MG63 (cell line): ENCODE data around the gene CHP2. TPM values are rescaled to one million over a fixed set of nuclear protein-coding genes. Genes with fewer than 3 reads are reported as not detected.
"Not testable (repeated sequence)": the region's sequence is repeated elsewhere in the genome, so short reads cannot be mapped to it uniquely, and the experiment has no call there.

Source experiments
- DNase-seq: peaks from one replicate; pipeline ENCODE4 v3.0.0-alpha.2; 2020
- H3K27me3 ChIP-seq: fragments of 250-450 bp; sonication (Bioruptor Pico); 2 replicates; pipeline ENCODE4 v1.5.1; 2020; ENCODE audit warnings: mild to moderate bottlenecking, moderate library complexity
- H3K36me3 ChIP-seq: fragments of 250-450 bp; sonication (Bioruptor Pico); 2 replicates; pipeline ENCODE4 v1.5.1; 2020; ENCODE audit warnings: mild to moderate bottlenecking, moderate library complexity
- H3K4me3 ChIP-seq: fragments of 250-450 bp; sonication (Bioruptor Pico); 2 replicates; pipeline ENCODE4 v1.5.1; 2020; ENCODE audit warnings: mild to moderate bottlenecking, moderate library complexity
- H3K9me3 ChIP-seq: fragments of 250-450 bp; sonication (Bioruptor Pico); 2 replicates; pipeline ENCODE4 v1.5.1; 2020; ENCODE audit warnings: mild to moderate bottlenecking, moderate library complexity
- total RNA-seq: library from RNA; depleted of rRNA; stranded (reverse); fragments of >200 nt; shearing (Covaris generic); gene quantifications from 2 replicates; pipeline ENCODE4 v1.2.3, GENCODE V29; 2014; ENCODE audit warnings: low replicate concordance; rRNA removed

CHP2 gene
- total RNA-seq: not detected in 2 replicates

- DNase-seq: no peak
- no peaks in the 10 kb centered on the region for H3K9me3 ChIP-seq
- H3K27me3 ChIP-seq: peaks cover 20% of the 10 kb centered on the region
- no peaks in the 10 kb centered on the region for H3K36me3 ChIP-seq
- H3K4me3 ChIP-seq: no peak within 1 kb of the TSS
Observed at GRCh38 chr16:23754594-23755483, at the start of gene CHP2. Gene CHP2 (plus strand): TSS chr16:23755026. CDS start chr16:23755050, 24 bp downstream.

- DNase-seq: no peak
- Histone ChIP-seq H3K9me3 (no peaks in the 10 kb centered on the region), H3K36me3 (no peaks in the 10 kb centered on the region), H3K27me3 (no peaks in the 10 kb centered on the region; the same call in 1 of the 2 replicates), H3K4me3 (no peak overlapping the region)
Observed at GRCh38 chr16:23705517-23705902, 49.3 kb upstream of the CHP2 start.

GRCh38 chr16:23706439-23706838, 48.4 kb upstream of the CHP2 start:
- Histone ChIP-seq H3K4me3 (no peak overlapping the region), H3K27me3 (no peaks in the 10 kb centered on the region; the same call in 1 of the 2 replicates), H3K36me3 (no peaks in the 10 kb centered on the region), H3K9me3 (no peaks in the 10 kb centered on the region)
- no peak for DNase-seq

GRCh38 chr16:23709536-23709935, 45.3 kb upstream of the CHP2 start:
- no peak for DNase-seq
- H3K27me3 ChIP-seq: no peaks in the 10 kb centered on the region; the same call in 1 of the 2 replicates
- H3K36me3 ChIP-seq: no peaks in the 10 kb centered on the region
- no peaks in the 10 kb centered on the region for H3K9me3 ChIP-seq
- no peak overlapping the region for H3K4me3 ChIP-seq

- no peak for DNase-seq
- Histone ChIP-seq H3K27me3 (no peaks in the 10 kb centered on the region; the same call in 1 of the 2 replicates), H3K9me3 (no peaks in the 10 kb centered on the region), H3K4me3 (no peak overlapping the region), H3K36me3 (no peaks in the 10 kb centered on the region)
Observed at GRCh38 chr16:23710008-23710407, 44.8 kb upstream of the CHP2 start.

- no peak for DNase-seq
- Histone ChIP-seq H3K36me3 (no peaks in the 10 kb centered on the region), H3K9me3 (no peaks in the 10 kb centered on the region), H3K27me3 (no peaks in the 10 kb centered on the region; the same call in 1 of the 2 replicates), H3K4me3 (no peak overlapping the region)
Observed at GRCh38 chr16:23710504-23710903, 44.3 kb upstream of the CHP2 start.

- no peaks in the 10 kb centered on the region for H3K9me3 ChIP-seq
- H3K27me3 ChIP-seq: peaks cover 1% of the 10 kb centered on the region; the same call in 1 of the 2 replicates
- no peak overlapping the region for H3K4me3 ChIP-seq
- DNase-seq: no peak
- H3K36me3 ChIP-seq: no peaks in the 10 kb centered on the region
Observed at GRCh38 chr16:23711785-23712184, 43.0 kb upstream of the CHP2 start.

GRCh38 chr16:23712976-23713375, 41.9 kb upstream of the CHP2 start, which contains the start of gene ERN2:
Gene ERN2 (minus strand): TSS chr16:23713222. CDS start chr16:23713187, 35 bp downstream.
- Histone ChIP-seq H3K9me3 (no peaks in the 10 kb centered on the region), H3K36me3 (no peaks in the 10 kb centered on the region), H3K27me3 (peaks cover 6% of the 10 kb centered on the region; the same call in 1 of the 2 replicates), H3K4me3 (no peak within 1 kb of the TSS)
- DNase-seq: no peak

- Histone ChIP-seq H3K36me3 (no peaks in the 10 kb centered on the region), H3K27me3 (peaks cover 18% of the 10 kb centered on the region; the same call in 1 of the 2 replicates), H3K9me3 (no peaks in the 10 kb centered on the region), H3K4me3 (no peak overlapping the region)
- no peak for DNase-seq
Observed at GRCh38 chr16:23716484-23716883, 38.3 kb upstream of the CHP2 start.

- H3K27me3 ChIP-seq: peaks cover 13% of the 10 kb centered on the region; the same call in 1 of the 2 replicates
- DNase-seq, H3K36me3 ChIP-seq, H3K9me3 ChIP-seq, H3K4me3 ChIP-seq: not testable (repeated sequence)
Observed at GRCh38 chr16:23722613-23723240, 32.1 kb upstream of the CHP2 start.

- no peaks in the 10 kb centered on the region; the same call in 1 of the 2 replicates for H3K27me3 ChIP-seq
- H3K4me3 ChIP-seq: no peak overlapping the region
- DNase-seq: no peak
- H3K36me3 ChIP-seq: no peaks in the 10 kb centered on the region
- H3K9me3 ChIP-seq: no peaks in the 10 kb centered on the region; the same call in 1 of the 2 replicates
Observed at GRCh38 chr16:23724096-23724784, 30.6 kb upstream of the CHP2 start.

GRCh38 chr16:23724785-23725131, 30.1 kb upstream of the CHP2 start:
- no peaks in the 10 kb centered on the region for H3K27me3 ChIP-seq
- no peak overlapping the region for H3K4me3 ChIP-seq
- DNase-seq: no peak
- no peaks in the 10 kb centered on the region for H3K36me3 ChIP-seq
- H3K9me3 ChIP-seq: no peaks in the 10 kb centered on the region; the same call in 1 of the 2 replicates

GRCh38 chr16:23726710-23727109, 28.1 kb upstream of the CHP2 start:
- Histone ChIP-seq H3K27me3 (no peaks in the 10 kb centered on the region), H3K9me3 (no peaks in the 10 kb centered on the region; the same call in 1 of the 2 replicates), H3K36me3 (no peaks in the 10 kb centered on the region), H3K4me3 (no peak overlapping the region)
- no peak for DNase-seq

GRCh38 chr16:23728112-23728477, 26.7 kb upstream of the CHP2 start:
- H3K9me3 ChIP-seq: no peaks in the 10 kb centered on the region; the same call in 1 of the 2 replicates
- H3K27me3 ChIP-seq: no peaks in the 10 kb centered on the region
- DNase-seq: no peak
- H3K4me3 ChIP-seq: no peak overlapping the region
- no peaks in the 10 kb centered on the region for H3K36me3 ChIP-seq

- Histone ChIP-seq H3K27me3 (no peaks in the 10 kb centered on the region), H3K36me3 (no peaks in the 10 kb centered on the region), H3K4me3 (no peak overlapping the region), H3K9me3 (no peaks in the 10 kb centered on the region)
- peak; percentile 73 for DNase-seq
Observed at GRCh38 chr16:23729503-23730424, 25.1 kb upstream of the CHP2 start.
